CD14-positive monocyte (primary cell): Measurements from ENCODE around the gene ACSS1. TPM values are rescaled to one million over a fixed set of nuclear protein-coding genes. Genes with fewer than 3 reads are reported as not detected.
A peak's percentile ranks its signal among the peaks of the same experiment; 100 is the strongest.

Source experiments
- DNase-seq, 3 donors: peaks; one replicate each; pipeline ENCODE4 v3.0.0-alpha.2; 2011 to 2022
- H2AFZ ChIP-seq: 2 replicates; pipeline ENCODE4 v1.6.0; 2012; ENCODE audit warnings: mild to moderate bottlenecking, low read depth, low read length, inconsistent platforms; ENCODE audit not compliant: insufficient read depth, poor library complexity, severe bottlenecking
- H3K27ac ChIP-seq, 2 donors: 1 replicate in 1 of 2; 2 replicates in 1 of 2; pipeline ENCODE4 v1.5.1; 2012 to 2013; ENCODE audit warnings: low read length in 2 of 2, control low read depth in 1 of 2, inconsistent platforms in 1 of 2, low read depth in 1 of 2, mild to moderate bottlenecking in 1 of 2
- H3K27me3 ChIP-seq, 2 donors: one replicate each; pipeline versions ENCODE4 v1.6.0 to v1.6.1; 2011 to 2013; ENCODE audit warnings: low read length in 2 of 2; ENCODE audit not compliant: control insufficient read depth in 2 of 2, insufficient read depth in 2 of 2
- H3K36me3 ChIP-seq, 2 donors: replicated peaks in 1 of 2; 1 replicate in 1 of 2; 2 replicates in 1 of 2; pipeline versions ENCODE4 v1.5.1 to v1.6.1; 2012 to 2013; ENCODE audit warnings: low read length in 2 of 2, control low read depth in 1 of 2, inconsistent platforms in 1 of 2, mild to moderate bottlenecking in 1 of 2; ENCODE audit not compliant: insufficient read depth in 2 of 2, control insufficient read depth in 1 of 2
- H3K4me1 ChIP-seq, 2 donors: 1 replicate in 1 of 2; 2 replicates in 1 of 2; pipeline versions ENCODE4 v1.5.1 to v1.6.1; 2012 to 2013; ENCODE audit warnings: low read length in 2 of 2, control low read depth in 1 of 2, inconsistent platforms in 1 of 2, mild to moderate bottlenecking in 1 of 2, moderate library complexity in 1 of 2; ENCODE audit not compliant: insufficient read depth in 2 of 2, control insufficient read depth in 1 of 2
- H3K4me2 ChIP-seq: replicated peaks from 2 replicates; pipeline ENCODE3; 2012; ENCODE audit warnings: low read length, moderate library complexity, mild to moderate bottlenecking; ENCODE audit not compliant: poor library complexity, severe bottlenecking; ENCODE audit errors: extremely low read depth
- H3K4me3 ChIP-seq, 3 experiments: fragments of 200-600 bp in 1 of 3; sonication (generic) in 1 of 3; replicated peaks in 1 of 3; 1 replicate in 2 of 3; 2 replicates in 1 of 3; pipeline ENCODE4 v1.5.1; 2011 to 2013; ENCODE audit warnings: low read length in 3 of 3, mild to moderate bottlenecking in 3 of 3, control low read depth in 2 of 3, low read depth in 2 of 3, inconsistent platforms in 1 of 3, moderate library complexity in 1 of 3
- H3K79me2 ChIP-seq: 2 replicates; pipeline ENCODE4 v1.6.0; 2012; ENCODE audit warnings: mild to moderate bottlenecking, control low read depth, inconsistent platforms, low read length, moderate library complexity; ENCODE audit not compliant: insufficient read depth
- H3K9ac ChIP-seq: 2 replicates; pipeline ENCODE4 v1.6.0; 2017; ENCODE audit warnings: low read length, mild to moderate bottlenecking; ENCODE audit not compliant: insufficient read depth, poor library complexity, severe bottlenecking
- H3K9me3 ChIP-seq, 2 donors: replicated peaks in 1 of 2; 1 replicate in 1 of 2; 2 replicates in 1 of 2; pipeline versions ENCODE4 v1.5.1 to v1.6.1; 2012 to 2013; ENCODE audit warnings: low read length in 2 of 2, control low read depth in 1 of 2; ENCODE audit not compliant: control insufficient read depth in 1 of 2, insufficient read depth in 1 of 2
- H4K20me1 ChIP-seq: 2 replicates; pipeline ENCODE4 v1.6.0; 2012; ENCODE audit warnings: mild to moderate bottlenecking, low read length, control low read depth, moderate library complexity; ENCODE audit not compliant: insufficient read depth
- H3K27ac Mint-ChIP-seq, 7 donors: one replicate each; pipeline ENCODE4 v1.8.0; 2020; ENCODE audit warnings: mild to moderate bottlenecking in 7 of 7, mixed read lengths in 7 of 7, moderate library complexity in 6 of 7, inconsistent platforms in 2 of 7
- H3K27me3 Mint-ChIP-seq, 3 donors: one replicate each; pipeline ENCODE4 v1.8.0; 2021 to 2022; ENCODE audit warnings: low read depth in 3 of 3, mild to moderate bottlenecking in 3 of 3, mixed read lengths in 3 of 3, moderate library complexity in 3 of 3, inconsistent platforms in 1 of 3
- H3K36me3 Mint-ChIP-seq, 2 donors: one replicate each; pipeline ENCODE4 v1.8.0; 2020; ENCODE audit warnings: mixed read lengths in 2 of 2, inconsistent platforms in 1 of 2, mild to moderate bottlenecking in 1 of 2
- H3K4me1 Mint-ChIP-seq: one replicate; pipeline ENCODE4 v1.8.0; 2020; ENCODE audit warnings: mild to moderate bottlenecking, mixed read lengths
- H3K4me3 Mint-ChIP-seq, 2 donors: one replicate each; pipeline ENCODE4 v1.8.0; 2020; ENCODE audit warnings: mild to moderate bottlenecking in 2 of 2, mixed read lengths in 2 of 2, moderate library complexity in 1 of 2
- H3K9me3 Mint-ChIP-seq, 7 donors: one replicate each; pipeline ENCODE4 v1.8.0; 2020 to 2022; ENCODE audit warnings: mixed read lengths in 7 of 7, mild to moderate bottlenecking in 6 of 7, moderate library complexity in 6 of 7, inconsistent platforms in 2 of 7
- CTCF ChIP-seq: fragments of 200-600 bp; IDR thresholded peaks from one replicate; pipeline ENCODE4 v1.8.0; 2022; ENCODE audit warnings: antibody characterized with exemption, mild to moderate bottlenecking
- WGBS: methylation state at CpG from one replicate; pipeline ENCODE4 v1.1.5; 2013; ENCODE audit warnings: missing lambda C conversion rate; ENCODE audit not compliant: insufficient coverage; 5-methylcytosine and 5-hydroxymethylcytosine counted together
- intact Hi-C, 2 donors: fragments of 100-400 bp; cut with micrococcal nuclease; formaldehyde crosslinking; loops; one replicate each; pipeline versions ENCODE4 v1.15.0 to v1.15.1; 2023
- polyA plus RNA-seq, 3 donors: library from polyadenylated mRNA; depleted of rRNA in 1 of 3; unstranded in 2 of 3; stranded (reverse) in 1 of 3; fragments of 300-500 nt in 2 of 3; fragments of >200 nt in 1 of 3; fragmentation: Illumina TruSeq in 2 of 3; gene quantifications; 1 replicate in 2 of 3; 2 replicates in 1 of 3; pipeline ENCODE4 v1.2.3, GENCODE V29; 2012 to 2021

ACSS1 gene
- polyA plus RNA-seq, 3 donors, result 26.6 to 32.0 (median 27.6) TPM

DNA sequence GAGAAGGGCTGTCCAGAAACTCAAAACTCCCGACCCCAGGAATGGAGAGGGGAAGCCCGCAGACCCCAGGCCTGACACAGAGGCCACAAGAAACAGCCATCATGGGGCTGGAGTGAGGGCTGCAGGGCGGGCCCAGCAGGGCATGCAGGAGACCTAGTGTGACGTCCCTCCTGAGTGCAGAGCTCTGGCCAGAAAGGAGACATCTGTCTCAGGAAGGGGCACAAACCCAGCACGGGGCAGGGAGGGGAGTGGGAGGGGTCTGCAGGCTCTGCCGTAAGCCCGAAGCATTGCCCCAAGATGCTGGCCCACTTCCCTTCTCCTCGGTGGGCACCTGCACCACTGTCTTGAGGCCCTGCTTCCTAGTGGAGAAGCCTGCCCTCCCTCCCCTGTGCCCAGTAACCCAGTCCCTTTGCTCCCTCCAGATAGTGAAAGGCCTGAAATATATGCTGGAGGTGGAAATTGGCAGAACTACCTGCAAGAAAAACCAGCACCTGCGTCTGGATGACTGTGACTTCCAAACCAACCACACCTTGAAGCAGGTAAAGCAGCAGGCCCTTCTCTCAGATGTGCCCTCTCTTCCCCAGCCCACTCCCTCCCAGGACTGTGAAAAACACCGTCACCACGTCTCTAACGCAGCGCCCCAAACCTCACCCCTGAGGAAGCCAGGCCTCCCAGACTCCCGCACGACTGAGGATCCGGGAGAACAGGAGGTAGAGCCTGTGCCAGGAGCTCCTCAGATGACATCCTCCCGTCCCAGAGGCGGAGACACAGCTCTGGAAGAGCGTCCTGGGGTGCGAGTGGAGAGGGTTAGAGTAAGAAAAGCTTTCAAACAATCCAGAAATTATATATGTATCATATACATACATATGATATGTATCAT, 99.2 kb downstream of the ACSS1 start:
- Mint-ChIP-seq H3K27me3 (peaks cover 0 to 1% (median 0%) of the 10 kb centered on the region in 3 donors), H3K9me3 (peaks cover 0 to 3% (median 0%) of the 10 kb centered on the region in 7 donors), H3K27ac (peak overlapping the region in 3 of 7 donors; percentile 23 to 63 (median 61)), H3K36me3 (peaks cover 59 to 71% of the 10 kb centered on the region in 2 donors), H3K4me1 (peaks cover 23% of the 10 kb centered on the region), H3K4me3 (no peak overlapping the region)
- Histone ChIP-seq H4K20me1 (no peaks in the 10 kb centered on the region), H3K79me2 (peaks cover 12% of the 10 kb centered on the region), H2AFZ (no peak overlapping the region), H3K4me1 (peaks cover 13 to 16% of the 10 kb centered on the region in 2 donors), H3K27me3 (no peaks in the 10 kb centered on the region), H3K27ac (no peak overlapping the region), H3K4me3 (no peak overlapping the region), H3K4me2 (no peak overlapping the region), H3K36me3 (peaks cover 61 to 66% of the 10 kb centered on the region in 2 donors), H3K9ac (no peak overlapping the region), H3K9me3 (no peaks in the 10 kb centered on the region)
- TF ChIP-seq CTCF, result no peak
- WGBS, result 75% methylated on average over 13 of the region's 20 CpGs
- no peak for DNase-seq
- intact Hi-C loops, result no loop called here

GRCh38 chr20:24957326-24958016, 100.5 kb downstream of the ACSS1 start:
- H3K9me3 Mint-ChIP-seq, result peaks cover 0 to 3% (median 0%) of the 10 kb centered on the region in 7 donors
- peaks cover 48 to 53% of the 10 kb centered on the region in 2 donors for H3K36me3 ChIP-seq
- no peaks in the 10 kb centered on the region for H4K20me1 ChIP-seq
- H3K4me1 ChIP-seq, result peaks cover 25 to 29% of the 10 kb centered on the region in 2 donors
- intact Hi-C loops, result no loop called here
- H3K27me3 Mint-ChIP-seq, result peaks cover 0 to 1% (median 0%) of the 10 kb centered on the region in 3 donors
- WGBS, result 98% methylated on average over 14 of the region's 18 CpGs
- no peak overlapping the region for H3K4me3 ChIP-seq
- no peak for DNase-seq
- H3K4me1 Mint-ChIP-seq, result peaks cover 36% of the 10 kb centered on the region
- H3K79me2 ChIP-seq, result peaks cover 25% of the 10 kb centered on the region
- peaks cover 48 to 61% of the 10 kb centered on the region in 2 donors for H3K36me3 Mint-ChIP-seq
- peak overlapping the region in 1 of 2 donors; percentile 16 for H3K27ac ChIP-seq
- no peak for TF ChIP-seq CTCF
- no peak overlapping the region for H3K9ac ChIP-seq
- no peaks in the 10 kb centered on the region for H3K9me3 ChIP-seq
- H3K4me2 ChIP-seq, result no peak overlapping the region
- no peak overlapping the region for H2AFZ ChIP-seq
- no peak overlapping the region for H3K4me3 Mint-ChIP-seq
- H3K27ac Mint-ChIP-seq, result peak overlapping the region in 3 of 7 donors; percentile 57 to 71 (median 70)
- no peaks in the 10 kb centered on the region for H3K27me3 ChIP-seq
